ENCODE measurements around the gene ISLR.
"Not testable (repeated sequence)": the region's sequence is repeated elsewhere in the genome, so short reads cannot be mapped to it uniquely, and the experiment has no call there.

Gene ISLR

GRCh38 chr15:74136814-74137536 lies 36.5 kb upstream of the ISLR start:
- no peak for DNase-seq (ENCODE audit: low read depth)

GRCh38 chr15:74137537-74137894 lies 36.0 kb upstream of the ISLR start:
- no peak for DNase-seq (ENCODE audit: low read depth)

- no peak for DNase-seq (ENCODE audit: low read depth)
These were observed 34.9 kb upstream of the ISLR start for GRCh38 chr15:74138642-74139041.

GRCh38 chr15:74141591-74141990 lies 31.9 kb upstream of the ISLR start:
- DNase-seq (ENCODE audit: low read depth), result no peak

GRCh38 chr15:74144153-74144775 lies 29.2 kb upstream of the ISLR start:
- DNase-seq (ENCODE audit: low read depth), result no peak

GRCh38 chr15:74146277-74146800 lies 27.2 kb upstream of the ISLR start:
- no peak for DNase-seq (ENCODE audit: low read depth)

- DNase-seq (ENCODE audit: low read depth), result no peak
These were observed 26.5 kb upstream of the ISLR start for GRCh38 chr15:74147051-74147450.

GRCh38 chr15:74155766-74156417 lies 17.6 kb upstream of the ISLR start:
- DNase-seq (ENCODE audit: low read depth), result no peak

GRCh38 chr15:74156678-74157411 lies 16.7 kb upstream of the ISLR start:
- DNase-seq (ENCODE audit: low read depth), result no peak

GRCh38 chr15:74157868-74158827 lies 15.4 kb upstream of the ISLR start:
- no peak for DNase-seq (ENCODE audit: low read depth)

- no peak for DNase-seq (ENCODE audit: low read depth)
These were observed 14.5 kb upstream of the ISLR start for GRCh38 chr15:74158855-74159650.

- DNase-seq (ENCODE audit: low read depth), result no peak
These were observed 13.7 kb upstream of the ISLR start for GRCh38 chr15:74159773-74160172.

- not testable (repeated sequence) for DNase-seq (ENCODE audit: low read depth)
These were observed 13.1 kb upstream of the ISLR start for GRCh38 chr15:74160390-74160789.

GRCh38 chr15:74162195-74162536 lies 11.3 kb upstream of the ISLR start:
- not testable (repeated sequence) for DNase-seq (ENCODE audit: low read depth)

GRCh38 chr15:74165461-74165860 lies 8.0 kb upstream of the ISLR start:
- DNase-seq (ENCODE audit: low read depth), result no peak

GRCh38 chr15:74167891-74168331 lies 5.6 kb upstream of the ISLR start:
- no peak for DNase-seq (ENCODE audit: low read depth)

- no peak for DNase-seq (ENCODE audit: low read depth)
These were observed 4.8 kb upstream of the ISLR start for GRCh38 chr15:74168711-74169126.

- no peak for DNase-seq (ENCODE audit: low read depth)
These were observed 3.3 kb upstream of the ISLR start for GRCh38 chr15:74170071-74170844.

GRCh38 chr15:74170875-74171578 lies 2.5 kb upstream of the ISLR start:
- no peak for DNase-seq (ENCODE audit: low read depth)
